HepG2 (cell line): ENCODE results near the gene CDC42EP3. TPM values are rescaled to one million over a fixed set of nuclear protein-coding genes. Genes with fewer than 3 reads are reported as not detected.

Experiments used
- ATAC-seq: fragments of 200-7000 bp; cut with Tn5 transposase; 3 replicates; pipeline ENCODE4 v1.9.1; 2020; ENCODE audit warnings: mild to moderate bottlenecking, moderate library complexity
- BruUV-seq: library from RNA; stranded (reverse); fragments of 400-500 nt; replicated peaks from 2 replicates; lab custom pipeline; 2021; lab: Mats Ljungman, UMichigan
- CTCF ChIA-PET: fragments of 300-600 bp; formaldehyde crosslinking; extraction: SDS; loops from one replicate; lab custom pipeline; 2021; ENCODE audit warnings: low total read pairs, inconsistent platforms, low intra/inter-chr PET ratio; lab: Yijun Ruan, JAX
- POLR2A ChIA-PET: fragments of 350-600 bp; sonication (Branson Sonifier 250); formaldehyde crosslinking; loops from one replicate; lab custom pipeline; 2020; ENCODE audit warnings: antibody characterized with exemption, inconsistent platforms; lab: Yijun Ruan, JAX
- DNase-seq: peaks from one replicate; pipeline ENCODE4 v3.0.0-alpha.2; 2015; ENCODE audit warnings: low spot score
- FAIRE-seq: peaks from 3 replicates; lab custom pipeline; 2011; peaks lifted over from hg19 to GRCh38; lab: Jason Lieb, UNC
- H2AFZ ChIP-seq: one replicate; pipeline ENCODE4 v1.6.1; 2011; ENCODE audit warnings: low read length, inconsistent platforms
- H3K27ac ChIP-seq: fragments of 300-600 bp; 3 replicates; pipeline ENCODE4 v1.8.0; 2011; ENCODE audit warnings: mixed run types, mild to moderate bottlenecking, mixed read lengths, low read length, inconsistent platforms; ENCODE audit not compliant: insufficient read depth; ENCODE audit errors: extremely low read length
- H3K27me3 ChIP-seq, 2 experiments: fragments of 200-600 bp in 1 of 2; 2 replicates in 1 of 2; 3 replicates in 1 of 2; pipeline versions ENCODE4 v1.6.0 to v1.8.0; 2011; ENCODE audit warnings: low read length in 2 of 2, mild to moderate bottlenecking in 2 of 2, moderate library complexity in 2 of 2, inconsistent platforms in 1 of 2; ENCODE audit not compliant: insufficient read depth in 2 of 2, control insufficient read depth in 1 of 2
- H3K36me3 ChIP-seq, 2 experiments: fragments of 200-600 bp in 1 of 2; replicated peaks in 1 of 2; 2 replicates in 1 of 2; 3 replicates in 1 of 2; pipeline versions ENCODE4 v1.5.1 to v1.8.0; 2011; ENCODE audit warnings: low read length in 2 of 2, inconsistent platforms in 1 of 2; ENCODE audit not compliant: insufficient read depth in 2 of 2, control insufficient read depth in 1 of 2
- H3K4me1 ChIP-seq: 2 replicates; pipeline ENCODE4 v1.5.1; 2012; ENCODE audit warnings: low read length, inconsistent platforms; ENCODE audit not compliant: insufficient read depth
- H3K4me2 ChIP-seq: 2 replicates; pipeline ENCODE4 v1.6.0; 2011; ENCODE audit warnings: low read depth, low read length, inconsistent platforms
- H3K4me3 ChIP-seq, 3 experiments: fragments of 200-600 bp in 1 of 3; sonication (generic), shearing (Covaris generic) in 1 of 3; replicated peaks in 1 of 3; 2 replicates each; pipeline ENCODE4 v1.5.1; 2011 to 2016; ENCODE audit warnings: low read length in 3 of 3, inconsistent platforms in 2 of 3, low read depth in 2 of 3, mild to moderate bottlenecking in 2 of 3, control low read depth in 1 of 3, mixed read lengths in 1 of 3; ENCODE audit not compliant: insufficient read depth in 1 of 3
- H3K79me2 ChIP-seq: one replicate; pipeline ENCODE4 v1.6.1; 2011; ENCODE audit warnings: low read length, inconsistent platforms; ENCODE audit not compliant: insufficient read depth
- H3K9ac ChIP-seq: 2 replicates; pipeline ENCODE4 v1.6.0; 2011; ENCODE audit warnings: mild to moderate bottlenecking, low read depth, low read length, inconsistent platforms; ENCODE audit not compliant: insufficient read depth
- H3K9me3 ChIP-seq: 2 replicates; pipeline ENCODE4 v1.5.1; 2012; ENCODE audit warnings: mild to moderate bottlenecking, low read length
- H4K20me1 ChIP-seq: 2 replicates; pipeline ENCODE4 v1.6.0; 2011; ENCODE audit warnings: inconsistent platforms, mild to moderate bottlenecking, low read length, moderate library complexity; ENCODE audit not compliant: insufficient read depth
- HNRNPUL1 ChIP-seq: fragments of 200-400 bp; formaldehyde crosslinking; IDR thresholded peaks from 2 replicates; pipeline ENCODE4 v1.6.1; 2017; ENCODE audit warnings: low read depth, mild to moderate bottlenecking, low read length, moderate library complexity
- MTA3 ChIP-seq: sonication (generic); formaldehyde crosslinking; IDR thresholded peaks from 2 replicates; pipeline ENCODE4 v1.4.0; 2020; ENCODE audit warnings: missing genetic modification reagents
- SATB2 ChIP-seq: sonication (generic); formaldehyde crosslinking; IDR thresholded peaks from 2 replicates; pipeline ENCODE4 v1.5.0; 2020; ENCODE audit warnings: missing genetic modification reagents
- SMC3 ChIP-seq: IDR thresholded peaks from 2 replicates; pipeline ENCODE4 v1.6.1; 2011; ENCODE audit warnings: low read length, improper control_type of control experiment
- ZNF138 ChIP-seq: sonication (generic); formaldehyde crosslinking; IDR thresholded peaks from 2 replicates; pipeline ENCODE4 v1.5.0; 2020; ENCODE audit warnings: mild to moderate bottlenecking, low read depth, missing genetic modification reagents
- ZNF724P ChIP-seq: sonication (generic); formaldehyde crosslinking; IDR thresholded peaks from 2 replicates; pipeline ENCODE4 v1.8.0; 2022; ENCODE audit warnings: missing genetic modification reagents, borderline replicate concordance
- ZNF766 ChIP-seq: sonication (generic); formaldehyde crosslinking; IDR thresholded peaks from 2 replicates; pipeline ENCODE4 v1.5.0; 2020; ENCODE audit warnings: missing genetic modification reagents, borderline replicate concordance
- WGBS: methylation state at CpG from one replicate; pipeline ENCODE4 v1.1.6; 2017; ENCODE audit warnings: low lambda C conversion rate; 5-methylcytosine and 5-hydroxymethylcytosine counted together
- in situ Hi-C: cut with HindIII; loops from 2 replicates; pipeline ENCODE4 v1.10.0; 2017; ENCODE audit warnings: low pct_unique_long_range_greater_than_20kb; ENCODE audit not compliant: extremely low pct_ligation_motif_present
- intact Hi-C: fragments of 100-400 bp; cut with micrococcal nuclease; formaldehyde crosslinking; loops from one replicate; pipeline ENCODE4 v1.10.0; 2022; ENCODE audit not compliant: unreplicated experiment
- polyA plus RNA-seq, 8 experiments: library from polyadenylated mRNA; depleted of rRNA in 3 of 8; stranded (reverse) in 7 of 8; unstranded in 1 of 8; fragments of >200 nt; fragmentation: Illumina TruSeq in 4 of 8; extraction: Trizol in 4 of 8; gene quantifications; 2 replicates each; pipeline versions ENCODE4 v1.2.1 to v1.2.3, GENCODE V29; 2011 to 2016; ENCODE audit warnings: low read depth in 4 of 8, missing spikeins in 1 of 8, mixed read lengths in 1 of 8; ENCODE audit not compliant: insufficient read depth in 1 of 8
- total RNA-seq, 5 experiments: library from RNA; depleted of rRNA; stranded (reverse); fragments of >200 nt; fragmentation: Illumina TruSeq; extraction: Trizol; gene quantifications; 2 replicates each; pipeline ENCODE4 v1.2.3, GENCODE V29; 2016; ENCODE audit warnings: low read depth in 1 of 5
- TF ChIP-seq, protein P1 (sequence below): sonication (generic); formaldehyde crosslinking; IDR thresholded peaks from 2 replicates; pipeline ENCODE4 v1.5.0; 2020; ENCODE audit warnings: mild to moderate bottlenecking, missing genetic modification reagents, borderline replicate concordance
- TF ChIP-seq, protein P2 (sequence below): sonication (generic); IDR thresholded peaks from 2 replicates; pipeline ENCODE4 v1.6.1; 2016; ENCODE audit warnings: low read depth, borderline replicate concordance

CDC42EP3 gene
- total and polyA plus RNA-seq, 2 of the 13 experiments (the other 11 are each of a cell fraction or from before 2014, with no cell fraction given): 0.01 TPM; not detected in 1

DNA sequence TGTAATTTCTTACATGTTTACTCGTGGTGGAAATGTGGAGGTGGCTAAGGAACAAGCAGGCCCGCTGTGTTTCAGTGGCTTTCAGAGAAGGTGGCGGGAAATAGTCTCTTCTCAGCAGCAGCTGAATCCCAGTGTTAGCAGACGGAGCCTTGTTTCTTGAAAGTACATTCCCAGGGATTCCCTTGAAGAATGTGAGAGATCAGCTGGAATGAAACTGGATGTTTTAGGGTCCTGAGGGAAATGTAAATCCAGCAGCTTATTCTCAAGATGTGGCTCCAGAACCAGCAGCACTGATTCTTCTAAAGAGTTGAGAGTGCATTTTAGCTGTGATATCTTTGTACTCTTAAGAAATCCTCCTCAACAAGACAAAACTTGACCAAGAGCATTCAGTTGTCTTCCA is 59.1 kb downstream of the CDC42EP3 start:
- ATAC-seq (no peak), FAIRE-seq (no peak)
- Histone ChIP-seq H3K79me2 (no peaks in the 10 kb centered on the region), H3K27ac (no peak overlapping the region), H3K36me3 (no peaks in the 10 kb centered on the region)
- TF ChIP-seq ZNF138 (CRISPR knock-in tag) (no peak), HNRNPUL1 (no peak), SMC3 (no peak), MTA3 (CRISPR knock-in tag) (no peak), ZNF766 (no peak), ZNF724P (no peak), SATB2 (CRISPR knock-in tag) (no peak)
- TF ChIP-seq, protein P1, sequence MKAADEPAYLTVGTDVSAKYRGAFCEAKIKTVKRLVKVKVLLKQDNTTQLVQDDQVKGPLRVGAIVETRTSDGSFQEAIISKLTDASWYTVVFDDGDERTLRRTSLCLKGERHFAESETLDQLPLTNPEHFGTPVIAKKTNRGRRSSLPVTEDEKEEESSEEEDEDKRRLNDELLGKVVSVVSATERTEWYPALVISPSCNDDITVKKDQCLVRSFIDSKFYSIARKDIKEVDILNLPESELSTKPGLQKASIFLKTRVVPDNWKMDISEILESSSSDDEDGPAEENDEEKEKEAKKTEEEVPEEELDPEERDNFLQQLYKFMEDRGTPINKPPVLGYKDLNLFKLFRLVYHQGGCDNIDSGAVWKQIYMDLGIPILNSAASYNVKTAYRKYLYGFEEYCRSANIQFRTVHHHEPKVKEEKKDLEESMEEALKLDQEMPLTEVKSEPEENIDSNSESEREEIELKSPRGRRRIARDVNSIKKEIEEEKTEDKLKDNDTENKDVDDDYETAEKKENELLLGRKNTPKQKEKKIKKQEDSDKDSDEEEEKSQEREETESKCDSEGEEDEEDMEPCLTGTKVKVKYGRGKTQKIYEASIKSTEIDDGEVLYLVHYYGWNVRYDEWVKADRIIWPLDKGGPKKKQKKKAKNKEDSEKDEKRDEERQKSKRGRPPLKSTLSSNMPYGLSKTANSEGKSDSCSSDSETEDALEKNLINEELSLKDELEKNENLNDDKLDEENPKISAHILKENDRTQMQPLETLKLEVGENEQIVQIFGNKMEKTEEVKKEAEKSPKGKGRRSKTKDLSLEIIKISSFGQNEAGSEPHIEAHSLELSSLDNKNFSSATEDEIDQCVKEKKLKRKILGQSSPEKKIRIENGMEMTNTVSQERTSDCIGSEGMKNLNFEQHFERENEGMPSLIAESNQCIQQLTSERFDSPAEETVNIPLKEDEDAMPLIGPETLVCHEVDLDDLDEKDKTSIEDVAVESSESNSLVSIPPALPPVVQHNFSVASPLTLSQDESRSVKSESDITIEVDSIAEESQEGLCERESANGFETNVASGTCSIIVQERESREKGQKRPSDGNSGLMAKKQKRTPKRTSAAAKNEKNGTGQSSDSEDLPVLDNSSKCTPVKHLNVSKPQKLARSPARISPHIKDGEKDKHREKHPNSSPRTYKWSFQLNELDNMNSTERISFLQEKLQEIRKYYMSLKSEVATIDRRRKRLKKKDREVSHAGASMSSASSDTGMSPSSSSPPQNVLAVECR (CRISPR knock-in tag): no peak
- TF ChIP-seq, protein P2, sequence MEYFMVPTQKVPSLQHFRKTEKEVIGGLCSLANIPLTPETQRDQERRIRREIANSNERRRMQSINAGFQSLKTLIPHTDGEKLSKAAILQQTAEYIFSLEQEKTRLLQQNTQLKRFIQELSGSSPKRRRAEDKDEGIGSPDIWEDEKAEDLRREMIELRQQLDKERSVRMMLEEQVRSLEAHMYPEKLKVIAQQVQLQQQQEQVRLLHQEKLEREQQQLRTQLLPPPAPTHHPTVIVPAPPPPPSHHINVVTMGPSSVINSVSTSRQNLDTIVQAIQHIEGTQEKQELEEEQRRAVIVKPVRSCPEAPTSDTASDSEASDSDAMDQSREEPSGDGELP: no peak
- TF ChIP-seq, all 625 proteins: peak for 0
- no TSS peak for BruUV-seq
- in situ Hi-C loops: no loop called here
- no peak overlapping the region for H3K4me2 ChIP-seq
- intact Hi-C loops: no loop called here
- WGBS: 16% methylated on average over 4 of the region's 4 CpGs
- H4K20me1 ChIP-seq: no peaks in the 10 kb centered on the region
- ChIA-PET POLR2A (no interaction called here), CTCF (no interaction called here)
- no peaks in the 10 kb centered on the region for H3K4me1 ChIP-seq
- H3K9me3 ChIP-seq: no peaks in the 10 kb centered on the region
- H3K4me3 ChIP-seq: no peak overlapping the region
- H3K27me3 ChIP-seq: peaks cover 0 to 4% of the 10 kb centered on the region in 2 experiments; a peak in 1 of 5 replicates
- no peak overlapping the region for H2AFZ ChIP-seq
- H3K9ac ChIP-seq: no peak overlapping the region
- DNase-seq: no peak
